ENCODE data around the gene SLC9A9. TPM values are rescaled to one million over a fixed set of nuclear protein-coding genes. Genes with fewer than 3 reads are reported as not detected.

The SLC9A9 gene
- polyA plus RNA-seq, 1 experiment: 13.4 TPM

- no peaks in the 10 kb centered on the region for H3K27me3 ChIP-seq (ENCODE audit: control insufficient read depth, insufficient read depth, low read length)
- TF ChIP-seq CTCF (IDR thresholded peaks at IDR 0.05; ENCODE audit: low read depth, low read length): no peak
- H3K27ac ChIP-seq (ENCODE audit: low read depth, low read length): no peak overlapping the region
- H3K4me3 ChIP-seq (ENCODE audit: low read depth, low read length): no peak overlapping the region
- no peaks in the 10 kb centered on the region for H3K9me3 ChIP-seq (ENCODE audit: control insufficient read depth, insufficient read depth, low read length)
- no peak for DNase-seq (ENCODE audit: low read depth, low spot score)
- POLR2A ChIA-PET: no interaction called here
- CTCF ChIA-PET: no interaction called here
Measured at GRCh38 chr3:143548861-143549497, 299.3 kb downstream of the SLC9A9 start.

- H3K27ac ChIP-seq (ENCODE audit: low read depth, low read length): no peak overlapping the region
- TF ChIP-seq CTCF (IDR thresholded peaks at IDR 0.05; ENCODE audit: low read depth, low read length): no peak
- H3K27me3 ChIP-seq (ENCODE audit: control insufficient read depth, insufficient read depth, low read length): no peaks in the 10 kb centered on the region
- H3K4me3 ChIP-seq (ENCODE audit: low read depth, low read length): no peak overlapping the region
- ChIA-PET CTCF (no interaction called here), POLR2A (no interaction called here)
- H3K9me3 ChIP-seq (ENCODE audit: control insufficient read depth, insufficient read depth, low read length): no peaks in the 10 kb centered on the region
- DNase-seq (ENCODE audit: low read depth, low spot score): no peak
Measured at GRCh38 chr3:143548393-143548792, 299.9 kb downstream of the SLC9A9 start.

GRCh38 chr3:143538577-143538981, 309.7 kb downstream of the SLC9A9 start:
- POLR2A ChIA-PET: no interaction called here
- CTCF ChIA-PET: no interaction called here
- DNase-seq (ENCODE audit: low read depth, low spot score): no peak
- no peak overlapping the region for H3K27ac ChIP-seq (ENCODE audit: low read depth, low read length)
- H3K4me3 ChIP-seq (ENCODE audit: low read depth, low read length): no peak overlapping the region
- no peaks in the 10 kb centered on the region for H3K27me3 ChIP-seq (ENCODE audit: control insufficient read depth, insufficient read depth, low read length)
- no peak for TF ChIP-seq CTCF (IDR thresholded peaks at IDR 0.05; ENCODE audit: low read depth, low read length)
- no peaks in the 10 kb centered on the region for H3K9me3 ChIP-seq (ENCODE audit: control insufficient read depth, insufficient read depth, low read length)

- CTCF ChIA-PET: no interaction called here
- POLR2A ChIA-PET: no interaction called here
- no peak overlapping the region for H3K27ac ChIP-seq (ENCODE audit: low read depth, low read length)
- H3K4me3 ChIP-seq (ENCODE audit: low read depth, low read length): no peak overlapping the region
- H3K27me3 ChIP-seq (ENCODE audit: control insufficient read depth, insufficient read depth, low read length): no peaks in the 10 kb centered on the region
- H3K9me3 ChIP-seq (ENCODE audit: control insufficient read depth, insufficient read depth, low read length): no peaks in the 10 kb centered on the region
- TF ChIP-seq CTCF (IDR thresholded peaks at IDR 0.05; ENCODE audit: low read depth, low read length): no peak
- DNase-seq (ENCODE audit: low read depth, low spot score): no peak
Measured at GRCh38 chr3:143538061-143538460, 310.2 kb downstream of the SLC9A9 start.

GRCh38 chr3:143536817-143537535, 311.3 kb downstream of the SLC9A9 start:
- Histone ChIP-seq H3K9me3 (ENCODE audit: control insufficient read depth, insufficient read depth, low read length) (no peaks in the 10 kb centered on the region), H3K4me3 (ENCODE audit: low read depth, low read length) (no peak overlapping the region), H3K27ac (ENCODE audit: low read depth, low read length) (no peak overlapping the region), H3K27me3 (ENCODE audit: control insufficient read depth, insufficient read depth, low read length) (no peaks in the 10 kb centered on the region)
- ChIA-PET CTCF (no interaction called here), POLR2A (no interaction called here)
- TF ChIP-seq CTCF (IDR thresholded peaks at IDR 0.05; ENCODE audit: low read depth, low read length): no peak
- DNase-seq (ENCODE audit: low read depth, low spot score): no peak

All from AG04450 (cell line).